Activated CD4-positive, CD25-positive, alpha-beta regulatory T cell treated with anti-CD3 and anti-CD28 coated beads, Interleukin-2, amount 50 U/mL, for 24 hours (primary cell): ENCODE measurements around the gene SMIM38.
A peak's percentile ranks its signal among the peaks of the same experiment; 100 is the strongest.

Source experiments
- ATAC-seq, 2 donors: fragments of 150-1000 bp; cut with Tn5 transposase; one replicate each; pipeline ENCODE4 v1.10.0; 2021; ENCODE audit warnings: mild to moderate bottlenecking in 1 of 2, moderate library complexity in 1 of 2

SMIM38 gene

GRCh38 chr11:69155302-69156234 is at the start of gene SMIM38:
SMIM38 (plus strand) TSS chr11:69155935; CDS start chr11:69157847, 1,912 bp downstream.
- ATAC-seq: peak; percentile 74 to 76

DNA sequence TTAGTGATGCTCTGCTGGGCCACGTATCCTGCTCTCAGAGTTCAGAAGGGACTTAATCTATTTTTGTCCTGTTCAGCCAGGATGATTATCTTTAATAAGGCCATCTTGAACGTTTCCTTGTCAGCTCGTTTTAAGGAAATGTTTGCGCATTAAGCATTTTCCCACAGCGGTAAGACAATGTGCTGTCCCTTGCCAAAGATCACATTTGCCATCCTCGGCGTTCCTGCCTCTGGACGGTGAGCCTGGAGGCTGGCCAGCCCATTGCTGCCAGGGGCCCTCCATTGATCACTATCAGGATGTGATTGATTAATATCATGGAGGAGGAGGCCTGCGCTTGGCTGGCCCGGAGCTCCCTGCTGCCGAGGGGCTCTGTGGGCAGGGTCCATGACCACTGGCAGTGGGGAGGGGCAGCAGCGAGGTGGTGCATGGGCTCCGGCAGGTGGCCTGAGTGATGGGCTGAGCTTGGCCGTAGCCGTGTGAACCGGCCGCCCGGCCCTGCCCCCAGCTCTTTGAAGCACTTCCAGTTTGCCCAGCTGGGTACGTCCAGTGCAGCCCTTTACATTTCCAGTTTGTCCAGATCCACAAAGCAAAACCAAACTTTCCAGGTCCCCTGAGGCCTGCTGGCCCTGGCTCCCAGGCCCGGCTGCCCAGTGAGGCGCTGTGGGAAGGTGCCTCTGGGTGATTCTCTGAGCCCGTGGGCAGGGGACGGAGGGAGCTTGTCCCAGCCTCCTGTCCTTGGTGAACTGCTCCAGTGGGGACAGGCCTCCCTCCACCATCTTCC is 49.5 kb upstream of the SMIM38 start:
- no peak for ATAC-seq

DNA sequence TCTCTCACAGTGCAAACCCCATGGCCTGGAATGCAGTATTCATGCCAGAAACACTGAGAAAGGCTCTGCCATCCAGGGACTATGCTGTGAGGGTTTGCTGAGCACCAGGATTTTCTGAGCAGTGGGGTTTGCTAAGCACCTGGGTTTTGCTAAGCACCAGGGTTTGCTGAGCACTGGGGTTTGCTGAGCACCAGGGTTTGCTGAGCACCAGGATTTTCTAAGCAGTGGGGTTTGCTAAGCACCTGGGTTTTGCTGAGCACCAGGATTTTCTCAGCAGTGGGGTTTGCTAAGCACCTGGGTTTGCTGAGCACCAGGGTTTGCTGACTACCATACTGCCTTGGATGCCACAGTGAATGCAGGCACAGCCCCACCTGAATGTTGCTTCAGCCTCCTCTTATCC is 48.3 kb upstream of the SMIM38 start:
- no peak for ATAC-seq

GRCh38 chr11:69108030-69108429 is 47.7 kb upstream of the SMIM38 start:
- ATAC-seq: no peak

GRCh38 chr11:69108559-69108958 is 47.2 kb upstream of the SMIM38 start:
- ATAC-seq: no peak

GRCh38 chr11:69109101-69109500 is 46.6 kb upstream of the SMIM38 start:
- no peak for ATAC-seq

- ATAC-seq: no peak
Observed at GRCh38 chr11:69110451-69110850, 45.3 kb upstream of the SMIM38 start.

DNA sequence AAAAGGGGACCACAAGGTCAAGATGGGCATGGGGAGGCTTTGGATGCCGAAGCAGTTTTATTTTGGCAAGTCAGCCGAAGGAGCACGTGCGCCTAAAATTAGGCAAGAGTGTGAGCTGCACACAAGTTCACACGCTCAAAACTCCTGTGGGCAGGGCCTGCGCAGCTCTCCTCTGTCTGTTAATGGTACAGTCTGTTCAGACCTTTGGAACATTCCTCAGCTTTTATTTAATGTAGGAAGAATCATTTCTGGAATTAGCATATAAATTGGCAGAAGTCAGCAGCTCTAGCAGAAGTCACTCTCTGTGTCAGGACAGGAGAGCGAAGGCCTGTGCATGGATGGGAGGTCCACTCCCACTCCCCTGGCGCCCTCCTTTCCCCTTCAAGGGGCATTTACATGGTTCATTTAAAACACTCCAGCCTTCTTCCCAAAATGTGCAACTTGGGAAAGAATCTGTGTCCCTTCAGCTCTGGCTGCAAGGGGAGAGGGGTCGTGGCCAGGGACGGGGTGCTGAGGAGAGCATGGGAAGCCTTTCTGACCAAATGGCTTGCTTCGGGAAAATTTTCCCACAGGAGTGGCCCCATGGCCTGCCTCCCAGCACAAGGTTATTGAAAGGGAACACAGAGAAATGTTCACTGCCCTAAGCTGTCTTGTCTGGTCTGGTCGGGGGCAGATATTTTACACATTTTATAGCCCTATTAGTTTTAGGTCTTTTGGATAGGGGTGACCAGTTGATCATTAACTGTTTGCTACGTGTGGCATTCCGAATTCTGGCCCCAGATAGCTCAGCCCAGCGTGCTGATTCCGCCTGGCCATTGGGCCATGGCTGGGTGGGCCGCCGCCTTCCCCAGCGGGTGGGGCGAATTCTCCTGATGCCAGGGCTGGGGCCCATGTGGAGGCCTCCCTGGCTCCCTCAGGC is 43.9 kb upstream of the SMIM38 start:
- no peak for ATAC-seq

GRCh38 chr11:69113226-69113625 is 42.5 kb upstream of the SMIM38 start:
- ATAC-seq: no peak

GRCh38 chr11:69113646-69114340 is 41.9 kb upstream of the SMIM38 start:
- no peak for ATAC-seq

GRCh38 chr11:69114362-69114761 is 41.4 kb upstream of the SMIM38 start:
- no peak for ATAC-seq

DNA sequence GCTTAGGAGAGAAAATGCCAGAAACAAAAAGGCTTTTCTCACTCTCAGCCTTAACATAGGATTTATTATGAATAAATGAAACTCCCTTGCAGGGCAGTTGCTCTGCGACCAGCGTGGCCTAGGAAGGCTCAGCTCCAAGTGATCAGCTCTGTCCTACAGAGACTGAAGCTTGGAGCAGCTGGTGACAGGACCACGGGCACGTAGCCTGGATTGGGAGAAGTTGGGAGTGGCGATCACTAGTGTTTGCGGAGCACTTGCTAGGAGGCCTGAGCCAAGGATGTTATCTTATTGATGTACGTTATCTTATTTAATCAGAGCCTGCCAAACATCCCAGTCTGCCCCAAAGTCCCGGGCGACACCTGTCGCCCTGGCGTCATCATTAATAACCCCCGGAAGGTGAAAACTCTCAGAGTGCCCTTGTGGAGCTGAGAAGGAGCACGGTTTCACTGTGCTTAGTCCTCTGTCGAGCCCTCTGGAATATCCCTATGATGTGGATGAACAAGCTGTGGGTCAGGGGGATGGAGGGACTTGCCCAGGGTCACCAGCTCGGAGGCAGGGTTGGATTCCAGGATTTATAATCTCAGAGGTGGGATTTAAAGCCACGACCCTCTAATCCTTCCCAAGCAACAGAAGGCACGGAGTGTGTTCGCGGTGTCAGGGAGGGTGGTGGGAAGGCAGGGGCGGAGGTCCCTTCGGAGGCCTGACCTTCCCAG is 40.8 kb upstream of the SMIM38 start:
- no peak for ATAC-seq

DNA sequence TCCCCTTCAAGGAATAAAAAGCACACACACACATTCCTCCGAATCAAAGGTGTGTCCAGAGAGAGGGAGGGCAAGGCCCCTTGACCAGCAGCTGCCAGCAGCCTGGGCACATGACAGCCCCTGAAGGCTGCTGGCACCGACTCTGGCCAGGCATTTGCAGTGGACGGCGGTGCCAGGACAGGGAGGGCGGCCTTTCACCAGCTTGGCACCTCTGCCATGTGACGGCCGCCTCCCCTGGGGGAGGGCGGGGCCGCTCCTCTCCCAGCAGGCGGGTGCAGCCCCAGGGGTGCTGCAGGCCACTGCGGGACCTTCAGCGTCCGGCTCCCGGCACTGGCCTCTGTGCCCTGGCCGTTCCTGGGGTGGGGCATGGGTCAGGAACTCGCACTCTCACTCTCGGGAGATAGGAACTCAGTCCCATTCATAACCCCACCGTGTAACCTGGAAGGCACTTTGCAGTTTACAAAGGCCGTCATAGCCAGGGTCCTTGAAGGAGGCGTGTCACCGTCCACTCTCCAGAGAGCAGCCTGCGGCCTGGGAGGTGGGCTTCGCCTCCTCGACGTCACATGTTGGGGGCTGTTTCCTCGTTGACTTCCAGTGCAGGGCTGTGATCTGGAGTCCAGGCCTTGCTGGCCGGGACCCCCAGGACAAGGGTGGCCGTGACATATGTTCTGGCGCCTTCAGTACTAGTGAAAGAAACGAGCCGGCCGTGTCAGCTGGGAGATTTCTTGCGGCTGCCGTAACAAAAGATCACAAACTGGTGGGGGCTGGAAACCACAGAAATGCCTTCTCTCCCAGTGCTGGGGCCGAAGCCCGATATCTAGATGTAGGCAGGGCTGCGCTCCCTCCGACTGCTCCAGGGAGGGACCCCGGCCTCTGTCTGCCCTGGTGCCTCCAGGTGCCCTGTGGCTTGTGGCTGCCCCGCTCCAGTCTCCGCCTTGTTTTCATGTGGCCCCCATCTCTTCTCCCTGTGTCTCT is 39.9 kb upstream of the SMIM38 start:
- ATAC-seq: no peak

- ATAC-seq: no peak
Observed at GRCh38 chr11:69116671-69117070, 39.1 kb upstream of the SMIM38 start.

- no peak for ATAC-seq
Observed at GRCh38 chr11:69119190-69119589, 36.5 kb upstream of the SMIM38 start.

- no peak for ATAC-seq
Observed at GRCh38 chr11:69120096-69120875, 35.4 kb upstream of the SMIM38 start.

DNA sequence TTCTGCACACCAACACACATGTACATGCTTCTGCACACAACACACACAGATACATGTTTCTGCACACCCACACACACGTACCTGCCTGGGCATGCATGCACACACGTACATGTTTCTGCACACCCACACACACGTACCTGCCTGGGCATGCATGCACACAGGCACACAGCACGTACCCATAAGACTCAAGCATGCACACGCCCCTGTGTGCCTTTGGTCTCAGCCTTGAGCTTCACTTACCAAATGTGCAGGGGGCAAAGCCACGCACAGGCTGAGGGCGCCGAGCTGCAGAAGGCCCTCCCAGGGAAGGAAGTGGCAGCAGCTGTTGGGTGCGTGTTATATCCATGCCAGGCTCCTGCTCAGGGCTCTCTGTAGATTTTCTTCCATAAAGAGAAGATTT is 34.7 kb upstream of the SMIM38 start:
- no peak for ATAC-seq

DNA sequence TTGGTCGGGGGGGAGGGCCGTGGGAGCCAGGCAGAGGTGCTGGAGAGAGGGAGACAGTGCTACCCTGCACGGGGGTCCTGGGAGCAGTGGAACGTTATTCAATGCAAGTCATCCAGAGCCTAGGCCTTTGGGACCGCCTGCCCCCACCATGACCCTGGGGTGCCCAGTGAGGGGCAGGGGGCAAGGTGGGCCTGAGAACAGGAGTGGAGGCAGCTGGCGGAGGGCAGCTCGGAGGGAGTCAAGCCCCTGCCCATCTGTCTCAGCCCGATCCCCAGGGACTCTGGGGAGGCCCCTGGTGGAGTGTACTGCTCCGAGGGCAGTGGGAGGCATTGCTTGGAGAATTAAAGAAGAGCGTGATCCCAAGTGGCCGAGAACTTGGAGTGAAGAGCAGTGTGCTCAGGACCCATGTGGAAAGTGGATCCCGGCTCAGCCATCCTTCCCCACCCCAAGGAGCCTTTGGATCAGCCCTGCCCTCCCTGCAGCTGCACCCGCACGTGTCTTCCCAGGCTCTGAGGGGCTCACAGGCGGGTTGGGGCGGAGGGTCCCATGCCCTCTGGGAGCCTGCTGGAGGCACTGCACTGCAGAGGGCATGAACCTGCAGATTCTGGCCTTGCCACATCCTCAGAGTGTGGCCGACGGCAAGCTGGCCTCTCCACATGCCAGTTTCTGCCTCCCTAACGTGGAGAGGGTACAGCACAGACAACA is 34.0 kb upstream of the SMIM38 start:
- ATAC-seq: no peak

- no peak for ATAC-seq
Observed at GRCh38 chr11:69122326-69122629, 33.5 kb upstream of the SMIM38 start.
